ENCODE data around the gene USP4.
"Not testable (repeated sequence)": the region's sequence is repeated elsewhere in the genome, so short reads cannot be mapped to it uniquely, and the experiment has no call there.

Gene USP4

DNA sequence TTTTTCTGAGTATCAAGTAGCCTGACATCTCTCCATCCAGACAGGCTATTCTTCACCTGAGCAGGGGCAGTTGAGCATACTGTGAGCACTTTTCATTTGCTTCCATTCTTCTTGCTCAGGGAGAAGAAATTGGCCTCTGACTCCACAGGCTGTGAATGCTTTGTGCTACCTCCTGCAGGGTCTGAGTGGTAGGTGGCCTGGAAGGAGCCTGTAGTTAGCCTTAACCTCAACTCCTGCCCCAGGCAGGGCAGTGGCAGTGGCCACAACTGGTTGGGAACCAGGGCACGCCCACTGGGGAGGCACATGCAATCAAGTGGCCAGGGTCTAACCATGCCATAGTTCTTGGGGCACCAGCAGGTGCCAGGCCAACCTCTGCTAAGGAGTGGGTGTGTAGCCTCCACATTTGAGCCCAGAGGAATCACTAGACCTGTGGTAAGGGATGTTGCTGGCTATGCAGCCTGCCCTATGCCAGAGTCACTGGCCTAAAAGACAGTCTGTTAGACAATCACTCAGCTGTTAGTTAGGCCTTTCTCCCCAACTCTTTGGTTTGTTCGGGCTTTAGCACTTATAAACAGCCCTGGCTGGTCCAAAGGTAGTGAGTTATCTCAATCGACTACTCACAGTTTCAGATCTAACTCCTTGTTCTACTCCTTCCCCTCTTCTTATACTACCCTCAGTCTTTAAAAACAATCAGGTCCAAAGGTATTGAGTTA is 70.3 kb downstream of the USP4 start:
- H3K36me3 Mint-ChIP-seq (ENCODE audit: insufficient read depth), result peaks cover 8% of the 10 kb centered on the region
- no peak overlapping the region for H3K27ac Mint-ChIP-seq
- no peaks in the 10 kb centered on the region for H3K27me3 Mint-ChIP-seq
- H3K9me3 Mint-ChIP-seq, result no peaks in the 10 kb centered on the region
- DNase-seq (no peak), ATAC-seq (replicated peaks) (no peak)
- H3K4me1 Mint-ChIP-seq (ENCODE audit: low read depth in 2 of 2), result no peaks in the 10 kb centered on the region
- H3K4me3 Mint-ChIP-seq, result no peak overlapping the region

DNA sequence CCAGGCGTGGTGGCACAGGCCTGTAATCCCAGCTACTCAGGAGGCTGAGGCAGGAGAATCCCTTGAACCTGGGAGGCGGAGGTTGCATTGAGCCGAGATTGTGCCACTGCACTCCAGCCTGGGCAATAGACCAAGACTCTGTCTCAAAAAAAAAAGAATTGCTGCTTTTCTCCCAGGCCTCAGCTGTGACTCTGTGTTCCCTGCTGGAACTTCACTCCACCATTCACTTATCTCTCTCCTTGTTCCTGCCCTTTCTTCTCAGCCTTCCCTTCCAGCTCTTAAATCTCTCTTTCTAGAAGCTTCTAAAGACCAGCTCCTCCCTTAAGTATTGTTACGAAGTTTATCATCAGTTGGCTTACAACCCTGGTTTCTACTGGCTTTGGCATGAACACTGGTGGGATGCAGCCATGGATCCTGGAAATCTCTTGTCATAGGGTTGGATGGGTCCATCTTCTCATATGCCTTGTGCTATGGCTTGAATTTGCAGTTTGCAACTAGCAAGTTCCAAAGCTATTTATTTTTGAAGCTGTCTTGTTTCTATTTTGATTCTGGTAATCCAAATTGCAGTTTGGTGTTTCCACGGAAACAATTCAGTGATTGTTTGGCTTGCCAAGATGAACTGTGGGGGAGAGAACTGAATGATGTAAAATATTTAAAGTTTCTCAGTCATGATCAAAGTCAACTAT is 73.3 kb downstream of the USP4 start:
- Mint-ChIP-seq H3K4me3 (no peak overlapping the region), H3K27ac (no peak overlapping the region), H3K9me3 (no peaks in the 10 kb centered on the region), H3K36me3 (ENCODE audit: insufficient read depth) (peaks cover 8% of the 10 kb centered on the region), H3K4me1 (ENCODE audit: low read depth in 2 of 2) (no peaks in the 10 kb centered on the region), H3K27me3 (no peaks in the 10 kb centered on the region)
- DNase-seq (no peak), ATAC-seq (replicated peaks) (no peak)

DNA sequence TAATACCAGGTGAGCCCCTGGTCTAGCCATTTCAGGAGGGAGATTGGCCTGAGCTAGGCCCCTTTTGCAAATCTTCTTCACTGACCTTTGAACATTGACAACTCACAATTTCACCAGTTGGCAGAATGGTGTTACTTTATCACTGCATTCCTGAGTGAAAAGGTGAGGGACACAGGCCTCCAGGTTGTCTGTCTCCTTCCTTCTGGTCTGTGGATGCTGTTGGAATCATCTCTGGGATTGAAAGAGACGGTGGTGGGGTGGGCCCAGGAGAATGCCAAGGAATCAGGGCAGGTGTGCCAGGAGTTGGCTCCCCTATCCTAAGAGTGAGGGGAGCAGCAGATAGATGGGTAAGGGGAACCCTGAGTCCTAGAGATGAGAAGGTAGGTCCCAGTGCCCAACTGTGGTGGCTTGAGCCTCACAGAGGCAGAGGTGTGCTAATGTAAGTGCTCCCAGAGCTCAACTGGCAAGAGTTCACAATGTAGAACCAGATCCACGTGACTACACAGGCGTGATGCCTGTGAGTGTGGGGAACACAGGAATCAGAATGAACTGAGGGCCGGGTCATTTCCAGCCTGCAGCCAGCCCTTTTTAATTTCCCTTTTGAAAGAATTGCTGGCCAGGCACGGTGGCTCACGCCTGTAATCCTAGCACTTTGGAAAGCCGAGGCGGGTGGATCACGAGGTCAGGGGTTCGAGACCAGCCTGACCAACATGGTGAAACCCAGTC is 74.0 kb downstream of the USP4 start:
- no peaks in the 10 kb centered on the region for H3K4me1 Mint-ChIP-seq (ENCODE audit: low read depth in 2 of 2)
- H3K27me3 Mint-ChIP-seq, result no peaks in the 10 kb centered on the region
- DNase-seq, result no peak

DNA sequence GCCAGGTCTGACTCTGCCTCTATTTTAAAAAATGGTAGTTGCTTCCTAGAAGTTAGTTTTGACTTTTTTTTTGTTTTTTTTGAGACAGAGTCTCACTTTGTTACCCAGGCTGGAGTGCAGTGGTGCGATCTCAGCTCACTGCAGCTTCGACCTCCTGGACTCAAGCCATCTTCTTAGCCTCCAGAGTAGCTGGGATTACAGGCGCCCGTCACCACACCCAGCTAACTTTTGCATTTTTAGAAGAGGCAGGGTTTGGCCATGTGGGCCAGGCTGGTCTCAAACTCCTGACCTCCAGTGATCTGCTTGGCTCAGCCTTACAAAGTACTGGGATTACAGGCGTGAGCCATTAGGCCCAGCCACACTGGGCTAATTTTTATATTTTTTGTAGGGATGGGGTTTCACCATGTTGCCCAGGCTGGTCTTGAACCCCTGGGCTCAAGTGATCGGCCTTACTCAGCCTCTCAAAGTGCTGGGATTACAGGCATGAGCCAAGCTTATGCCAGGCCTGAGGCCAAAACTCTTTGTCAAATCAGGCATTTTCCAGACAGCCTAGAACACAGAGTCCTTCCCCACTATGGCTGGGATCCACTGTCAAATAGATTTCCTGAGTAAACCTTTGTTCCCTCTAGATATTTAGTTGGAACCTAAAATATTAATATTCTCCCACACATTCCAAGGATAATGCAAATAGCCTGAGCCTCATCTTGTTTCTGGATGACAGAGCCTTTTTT is 76.5 kb downstream of the USP4 start:
- Mint-ChIP-seq H3K36me3 (ENCODE audit: insufficient read depth) (peaks cover 3% of the 10 kb centered on the region), H3K27ac (no peak overlapping the region), H3K4me3 (no peak overlapping the region), H3K9me3 (no peaks in the 10 kb centered on the region), H3K4me1 (ENCODE audit: low read depth in 2 of 2) (no peaks in the 10 kb centered on the region), H3K27me3 (no peaks in the 10 kb centered on the region)
- ATAC-seq (replicated peaks) (no peak), DNase-seq (no peak)

More for the DNA sequence above, 74.0 kb downstream of the USP4 start:
- H3K4me3 Mint-ChIP-seq, result no peak overlapping the region
- peaks cover 8% of the 10 kb centered on the region for H3K36me3 Mint-ChIP-seq (ENCODE audit: insufficient read depth)
- no peak overlapping the region for H3K27ac Mint-ChIP-seq
- H3K9me3 Mint-ChIP-seq, result no peaks in the 10 kb centered on the region
- no peak for ATAC-seq (replicated peaks)

DNA sequence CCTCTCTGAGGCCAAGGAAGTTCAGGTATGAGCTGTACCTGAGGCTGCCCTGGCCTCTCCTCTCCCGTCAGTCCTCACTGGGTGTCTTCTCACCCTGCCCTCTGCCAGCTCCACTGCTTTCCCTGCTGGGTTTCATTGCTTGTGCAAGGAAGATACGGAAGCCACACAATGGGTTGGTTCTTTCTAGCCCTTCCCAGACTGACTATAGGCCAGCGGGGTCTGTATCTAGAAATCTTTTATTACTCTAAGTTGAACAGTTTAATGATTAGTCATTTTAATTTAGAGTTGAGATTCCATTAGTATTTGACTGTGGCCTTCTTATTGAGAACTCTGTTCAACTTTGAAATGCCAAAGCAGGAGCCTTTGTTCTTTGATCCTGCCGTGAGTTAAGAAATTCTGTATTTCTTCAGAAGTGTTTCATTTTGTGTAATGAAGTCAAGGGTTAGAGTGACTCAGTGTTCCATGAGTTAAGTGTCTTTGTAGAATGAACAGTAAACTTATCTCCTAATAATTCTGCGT is 79.0 kb downstream of the USP4 start:
- Mint-ChIP-seq H3K27me3 (no peaks in the 10 kb centered on the region), H3K36me3 (ENCODE audit: insufficient read depth) (peaks cover 2% of the 10 kb centered on the region), H3K27ac (peak overlapping the region in 1 of 2 donors; percentile 20), H3K4me3 (no peak overlapping the region), H3K4me1 (ENCODE audit: low read depth in 2 of 2) (no peaks in the 10 kb centered on the region), H3K9me3 (no peaks in the 10 kb centered on the region)
- no peak for DNase-seq
- no peak for ATAC-seq (replicated peaks)

DNA sequence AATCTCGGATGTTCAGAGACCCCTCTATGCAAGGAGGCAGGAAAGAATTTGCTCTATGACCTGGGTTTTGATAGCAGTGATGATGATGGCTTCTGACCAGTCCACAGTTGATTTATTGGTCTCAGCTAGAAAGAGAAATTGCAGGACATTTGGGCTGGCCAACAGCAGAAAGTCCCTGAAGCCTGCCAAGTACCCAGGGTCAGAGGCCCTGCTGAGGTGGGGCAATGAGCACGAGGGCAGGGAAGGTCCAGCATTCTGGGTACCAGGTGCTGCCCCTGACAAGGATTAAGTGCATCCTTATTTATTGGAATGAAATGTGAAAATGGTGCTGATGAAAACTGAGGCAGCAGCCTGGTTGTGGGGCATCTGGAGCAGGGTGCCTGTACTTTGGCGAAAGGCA is 82.7 kb downstream of the USP4 start:
- no peak overlapping the region for H3K4me3 Mint-ChIP-seq
- no peaks in the 10 kb centered on the region for H3K4me1 Mint-ChIP-seq (ENCODE audit: low read depth in 2 of 2)
- ATAC-seq (replicated peaks), result no peak
- no peaks in the 10 kb centered on the region for H3K36me3 Mint-ChIP-seq (ENCODE audit: insufficient read depth)
- no peaks in the 10 kb centered on the region for H3K9me3 Mint-ChIP-seq
- DNase-seq, result no peak
- H3K27ac Mint-ChIP-seq, result no peak overlapping the region
- H3K27me3 Mint-ChIP-seq, result peaks cover 0 to 8% of the 10 kb centered on the region in 2 donors

DNA sequence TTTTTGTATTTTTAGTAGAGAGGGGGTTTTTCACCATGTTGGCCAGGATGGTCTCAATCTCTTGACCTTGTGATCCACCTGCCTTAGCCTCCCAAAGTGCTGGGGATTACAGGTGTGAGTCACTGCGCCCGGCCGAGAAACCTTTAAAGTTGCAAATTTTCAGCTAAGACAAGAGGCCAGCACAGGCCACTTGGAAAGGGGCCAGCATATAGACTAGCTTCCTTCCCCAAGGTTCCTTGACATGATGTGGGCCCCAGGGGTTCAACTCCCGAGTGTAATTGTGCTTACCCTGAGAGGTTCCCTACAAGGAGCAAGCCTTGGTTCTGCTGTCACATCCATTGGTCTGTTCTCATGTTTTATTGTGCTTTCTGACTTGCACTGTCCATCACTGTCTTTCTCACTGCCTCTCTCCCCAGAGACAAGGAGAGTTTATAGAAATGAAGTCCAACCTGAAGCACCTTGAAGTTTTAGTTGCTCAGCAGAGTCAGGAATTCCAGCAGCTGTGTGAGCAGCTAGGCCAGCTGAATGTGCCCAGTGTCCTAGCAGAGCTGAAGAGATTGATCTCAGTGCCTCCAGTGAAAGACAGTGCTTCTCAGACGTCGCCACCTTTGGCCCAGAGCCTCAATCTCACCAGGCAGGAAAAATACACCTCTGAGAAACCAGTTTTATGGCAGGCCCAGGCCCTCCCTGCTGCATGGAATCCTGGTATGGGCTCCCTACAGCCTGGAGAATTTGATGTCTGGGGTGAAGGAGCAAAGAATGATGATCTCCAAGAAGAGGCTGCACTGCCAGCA is 83.9 kb downstream of the USP4 start:
- DNase-seq, result no peak
- H3K4me1 Mint-ChIP-seq (ENCODE audit: low read depth in 2 of 2), result no peaks in the 10 kb centered on the region
- no peak for ATAC-seq (replicated peaks)
- no peaks in the 10 kb centered on the region for H3K9me3 Mint-ChIP-seq
- no peaks in the 10 kb centered on the region for H3K36me3 Mint-ChIP-seq (ENCODE audit: insufficient read depth)
- no peak overlapping the region for H3K27ac Mint-ChIP-seq
- peaks cover 0 to 8% of the 10 kb centered on the region in 2 donors for H3K27me3 Mint-ChIP-seq
- no peak overlapping the region for H3K4me3 Mint-ChIP-seq

DNA sequence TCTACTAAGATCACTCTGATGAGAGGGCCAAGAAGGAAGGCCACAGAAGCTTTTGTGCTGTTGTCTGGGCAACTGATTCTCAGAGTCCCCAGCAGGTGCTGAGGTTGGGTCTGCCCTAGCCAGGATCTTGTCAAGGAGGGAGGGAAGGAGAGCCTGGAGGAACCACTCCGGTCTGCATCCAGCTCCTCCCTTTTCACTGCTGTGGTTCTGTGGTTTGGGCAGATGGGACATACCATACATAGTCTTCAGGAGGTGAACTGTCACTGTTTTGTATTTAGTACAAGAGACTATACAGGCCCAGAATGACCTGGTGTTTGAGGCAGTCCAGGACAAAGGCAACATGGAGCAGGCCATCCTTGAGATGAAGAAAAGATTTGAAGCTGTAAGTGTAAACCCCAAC is 84.7 kb downstream of the USP4 start:
- no peak overlapping the region for H3K27ac Mint-ChIP-seq

DNA sequence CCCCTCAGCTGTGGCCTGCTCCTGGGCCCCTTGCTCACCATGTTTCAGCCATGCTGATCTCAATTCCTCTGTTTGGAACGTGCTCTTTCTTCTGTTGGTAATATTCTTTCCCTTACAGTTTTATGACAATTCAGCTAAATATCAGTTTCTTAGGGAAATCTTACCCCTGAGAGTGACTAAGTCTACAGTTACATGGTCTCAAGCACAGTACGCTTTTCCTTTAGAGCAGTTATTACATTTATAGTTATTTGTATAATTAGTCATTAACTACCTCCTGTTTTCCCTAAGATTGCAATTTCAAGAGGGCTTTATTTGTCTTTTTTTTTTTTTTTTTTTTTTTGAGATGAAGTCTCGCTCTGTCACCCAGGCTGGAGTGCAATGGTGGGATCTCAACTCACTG is 86.3 kb downstream of the USP4 start:
- H3K27me3 Mint-ChIP-seq, result peaks cover 0 to 8% of the 10 kb centered on the region in 2 donors
- no peaks in the 10 kb centered on the region for H3K4me1 Mint-ChIP-seq (ENCODE audit: low read depth in 2 of 2)
- no peak for DNase-seq

More for the DNA sequence above, 84.7 kb downstream of the USP4 start:
- ATAC-seq (replicated peaks) (no peak), DNase-seq (no peak)
- Mint-ChIP-seq H3K4me3 (no peak overlapping the region), H3K4me1 (ENCODE audit: low read depth in 2 of 2) (no peaks in the 10 kb centered on the region), H3K36me3 (ENCODE audit: insufficient read depth) (no peaks in the 10 kb centered on the region), H3K9me3 (no peaks in the 10 kb centered on the region), H3K27me3 (peaks cover 0 to 8% of the 10 kb centered on the region in 2 donors)

DNA sequence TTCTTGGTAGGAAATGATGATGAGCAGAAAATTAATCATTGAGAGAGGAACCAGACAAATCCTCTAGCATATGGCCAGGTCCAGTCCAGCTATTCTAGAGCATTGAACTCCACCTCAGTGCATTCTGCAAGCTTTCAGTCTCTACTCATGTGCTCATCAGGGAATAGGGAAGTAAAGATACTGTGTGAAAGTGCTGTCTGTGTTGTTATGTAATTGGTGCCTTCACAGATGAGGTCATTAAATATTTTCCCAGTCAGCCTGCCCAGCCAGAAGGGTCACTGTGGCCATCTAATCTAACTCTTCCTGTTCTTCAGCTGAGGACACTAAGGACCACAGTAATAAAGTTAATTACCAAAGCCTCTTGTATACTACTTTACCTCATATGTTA is 91.0 kb downstream of the USP4 start:
- peaks cover 0 to under 1% of the 10 kb centered on the region in 2 donors for H3K27me3 Mint-ChIP-seq
- DNase-seq (no peak), ATAC-seq (replicated peaks) (peak; percentile 50)
- H3K9me3 Mint-ChIP-seq, result no peaks in the 10 kb centered on the region
- peak overlapping the region in 1 of 2 donors; percentile 28 for H3K27ac Mint-ChIP-seq
- H3K4me1 Mint-ChIP-seq (ENCODE audit: low read depth in 2 of 2), result no peaks in the 10 kb centered on the region
- H3K4me3 Mint-ChIP-seq, result no peak overlapping the region
- no peaks in the 10 kb centered on the region for H3K36me3 Mint-ChIP-seq (ENCODE audit: insufficient read depth)

More for the DNA sequence above, 86.3 kb downstream of the USP4 start:
- Mint-ChIP-seq H3K9me3 (no peaks in the 10 kb centered on the region), H3K4me3 (no peak overlapping the region), H3K27ac (no peak overlapping the region), H3K36me3 (ENCODE audit: insufficient read depth) (no peaks in the 10 kb centered on the region)
- ATAC-seq (replicated peaks), result no peak

DNA sequence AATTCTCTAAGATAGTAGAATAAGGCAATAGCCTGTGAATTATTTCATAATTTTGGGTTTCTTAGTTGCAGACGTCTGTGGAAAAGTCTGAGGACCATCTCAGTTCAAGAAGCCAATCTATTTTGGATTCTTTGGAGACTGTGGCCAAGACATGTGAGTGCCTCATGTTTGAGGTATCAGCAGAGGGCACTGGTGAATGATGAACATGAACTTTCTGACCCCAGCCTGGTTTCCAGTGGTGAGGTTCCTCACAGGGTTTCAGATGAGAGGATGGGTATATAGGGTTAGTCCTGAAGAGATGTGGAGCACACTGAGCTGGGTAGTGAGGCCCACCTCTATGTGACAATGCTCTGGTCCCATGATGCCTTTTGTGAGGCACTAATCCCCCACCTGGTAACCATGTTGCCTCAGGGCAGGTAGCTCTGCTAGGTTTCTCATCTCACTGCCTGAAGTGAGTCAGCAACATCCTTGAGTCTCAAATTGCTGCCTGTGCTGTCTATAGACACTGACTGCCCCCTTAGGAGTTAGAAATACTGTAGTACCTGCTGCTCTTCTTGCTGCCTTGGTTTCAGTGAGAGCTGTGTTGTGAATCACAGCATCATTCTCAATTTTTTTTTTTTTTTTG is 95.2 kb downstream of the USP4 start:
- DNase-seq (no peak), ATAC-seq (replicated peaks) (no peak)
- H3K4me1 Mint-ChIP-seq (ENCODE audit: low read depth in 2 of 2), result no peaks in the 10 kb centered on the region
- H3K36me3 Mint-ChIP-seq (ENCODE audit: insufficient read depth), result no peaks in the 10 kb centered on the region
- H3K4me3 Mint-ChIP-seq, result no peak overlapping the region
- H3K27me3 Mint-ChIP-seq, result peaks cover 6 to 18% of the 10 kb centered on the region in 2 donors
- H3K9me3 Mint-ChIP-seq, result no peaks in the 10 kb centered on the region
- no peak overlapping the region for H3K27ac Mint-ChIP-seq

DNA sequence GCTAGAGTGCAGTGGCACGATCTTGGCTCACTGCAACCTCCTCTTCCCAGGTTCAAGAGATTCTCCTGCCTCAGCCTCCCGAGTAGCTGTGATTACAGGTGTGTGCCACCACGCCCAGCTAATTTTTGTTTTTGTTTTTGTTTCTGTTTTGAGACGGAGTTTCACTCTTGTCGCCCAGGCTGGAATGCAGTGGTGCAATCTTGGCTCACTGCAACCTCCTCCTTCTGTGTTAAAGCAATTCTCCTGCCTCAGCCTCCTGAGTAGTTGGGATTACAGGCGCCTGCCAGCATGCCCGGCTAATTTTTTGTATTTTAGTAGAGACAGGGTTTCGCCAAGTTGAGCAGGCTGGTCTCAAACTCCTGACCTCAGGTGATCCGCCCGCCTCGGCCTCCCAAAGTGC is 99.8 kb downstream of the USP4 start:
- not testable (repeated sequence) for H3K36me3 Mint-ChIP-seq (ENCODE audit: insufficient read depth); H3K4me1 Mint-ChIP-seq (ENCODE audit: low read depth in 2 of 2); H3K9me3 Mint-ChIP-seq; H3K27ac Mint-ChIP-seq; DNase-seq; H3K4me3 Mint-ChIP-seq; ATAC-seq (replicated peaks)
- peaks cover 6 to 20% of the 10 kb centered on the region in 2 donors for H3K27me3 Mint-ChIP-seq
